Testis (tissue), 2 donors: Measurements from ENCODE around the gene PLCD1.

Experiments
- POLR2A ChIP-seq: fragments of 450-650 bp; IDR thresholded peaks from one replicate; pipeline ENCODE4 v1.6.1; 2017; ENCODE audit warnings: antibody characterized with exemption, mild to moderate bottlenecking, moderate library complexity
- TF ChIP-seq, protein P1 (sequence below), 3 experiments: fragments of 450-650 bp in 2 of 3; fragments of 200-600 bp in 1 of 3; sonication (generic) in 1 of 3; IDR thresholded peaks; one replicate each; pipeline ENCODE4 v1.5.1; 2016 to 2019; ENCODE audit warnings: antibody characterized with exemption in 3 of 3, mild to moderate bottlenecking in 2 of 3, moderate library complexity in 1 of 3

DNA sequence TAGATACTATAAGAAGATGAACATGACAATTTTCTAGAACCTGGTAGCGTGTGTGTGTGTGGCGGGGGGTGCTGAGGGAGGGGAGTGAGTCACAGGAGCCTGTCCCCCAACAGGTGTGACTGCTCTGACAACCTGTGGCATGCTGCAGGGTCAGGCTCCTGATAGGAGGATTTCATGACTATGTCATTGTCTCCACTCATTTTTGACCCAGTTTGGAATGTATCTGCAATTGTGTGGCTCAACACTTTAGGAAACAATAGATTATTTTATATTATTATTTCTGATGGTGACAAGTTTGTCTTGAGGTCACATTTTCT lies 48.1 kb downstream of the PLCD1 start:
- TF ChIP-seq, protein P1, sequence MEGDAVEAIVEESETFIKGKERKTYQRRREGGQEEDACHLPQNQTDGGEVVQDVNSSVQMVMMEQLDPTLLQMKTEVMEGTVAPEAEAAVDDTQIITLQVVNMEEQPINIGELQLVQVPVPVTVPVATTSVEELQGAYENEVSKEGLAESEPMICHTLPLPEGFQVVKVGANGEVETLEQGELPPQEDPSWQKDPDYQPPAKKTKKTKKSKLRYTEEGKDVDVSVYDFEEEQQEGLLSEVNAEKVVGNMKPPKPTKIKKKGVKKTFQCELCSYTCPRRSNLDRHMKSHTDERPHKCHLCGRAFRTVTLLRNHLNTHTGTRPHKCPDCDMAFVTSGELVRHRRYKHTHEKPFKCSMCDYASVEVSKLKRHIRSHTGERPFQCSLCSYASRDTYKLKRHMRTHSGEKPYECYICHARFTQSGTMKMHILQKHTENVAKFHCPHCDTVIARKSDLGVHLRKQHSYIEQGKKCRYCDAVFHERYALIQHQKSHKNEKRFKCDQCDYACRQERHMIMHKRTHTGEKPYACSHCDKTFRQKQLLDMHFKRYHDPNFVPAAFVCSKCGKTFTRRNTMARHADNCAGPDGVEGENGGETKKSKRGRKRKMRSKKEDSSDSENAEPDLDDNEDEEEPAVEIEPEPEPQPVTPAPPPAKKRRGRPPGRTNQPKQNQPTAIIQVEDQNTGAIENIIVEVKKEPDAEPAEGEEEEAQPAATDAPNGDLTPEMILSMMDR (IDR thresholded peaks at IDR 0.05): no peak
- no peak for TF ChIP-seq POLR2A
